HuH-7.5 (cell line): ENCODE measurements around the gene ZNF764.
"Not testable (repeated sequence)": the region's sequence is repeated elsewhere in the genome, so short reads cannot be mapped to it uniquely, and the experiment has no call there.

Experiments
- DNase-seq: peaks from one replicate; pipeline ENCODE4 v3.0.0; 2011; ENCODE audit warnings: low spot score

Gene ZNF764

GRCh38 chr16:30527635-30528178 lies 30.5 kb downstream of the ZNF764 start:
- no peak for DNase-seq

DNA sequence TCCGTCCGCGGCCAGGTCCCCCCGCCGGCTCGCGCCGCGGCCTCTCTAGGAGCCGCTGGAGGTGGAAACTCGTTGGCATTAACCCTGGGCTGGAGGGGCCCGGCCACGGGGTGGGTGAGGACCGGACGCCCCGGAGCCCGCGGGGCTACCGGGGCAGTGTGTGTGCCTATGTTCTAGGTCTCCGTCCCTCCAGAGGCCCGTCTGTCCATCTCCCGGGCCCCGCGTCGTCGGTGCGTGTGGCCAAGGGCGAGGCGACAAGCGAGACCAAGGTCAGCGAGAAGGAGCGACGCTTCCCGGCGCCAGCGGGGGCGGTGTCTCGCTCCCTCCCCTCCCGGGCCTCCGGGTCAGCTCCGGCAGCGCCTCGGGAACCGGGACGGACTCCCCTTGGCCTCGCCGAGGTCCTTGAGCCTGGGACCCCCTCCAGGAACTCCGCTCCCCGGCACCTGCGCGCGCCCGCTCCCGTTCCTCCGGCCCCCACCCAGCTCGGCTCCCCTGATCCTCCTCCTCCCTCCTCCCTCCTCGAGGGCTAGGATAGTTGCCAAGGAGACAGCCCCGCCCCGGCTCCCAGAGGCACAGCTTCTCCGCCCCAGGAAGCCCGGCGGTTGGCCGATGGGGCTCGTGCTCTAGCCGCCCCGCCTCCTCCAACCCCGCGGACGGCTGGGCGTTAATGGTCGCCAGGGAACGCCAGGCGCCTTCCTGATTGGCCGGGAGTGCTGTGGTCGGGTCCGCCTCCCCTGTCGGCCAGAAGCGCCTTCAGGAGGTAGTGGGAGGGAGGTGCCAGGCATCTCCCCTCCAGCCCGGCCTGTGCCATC lies 31.1 kb downstream of the ZNF764 start:
- peak; percentile 97 for DNase-seq

DNA sequence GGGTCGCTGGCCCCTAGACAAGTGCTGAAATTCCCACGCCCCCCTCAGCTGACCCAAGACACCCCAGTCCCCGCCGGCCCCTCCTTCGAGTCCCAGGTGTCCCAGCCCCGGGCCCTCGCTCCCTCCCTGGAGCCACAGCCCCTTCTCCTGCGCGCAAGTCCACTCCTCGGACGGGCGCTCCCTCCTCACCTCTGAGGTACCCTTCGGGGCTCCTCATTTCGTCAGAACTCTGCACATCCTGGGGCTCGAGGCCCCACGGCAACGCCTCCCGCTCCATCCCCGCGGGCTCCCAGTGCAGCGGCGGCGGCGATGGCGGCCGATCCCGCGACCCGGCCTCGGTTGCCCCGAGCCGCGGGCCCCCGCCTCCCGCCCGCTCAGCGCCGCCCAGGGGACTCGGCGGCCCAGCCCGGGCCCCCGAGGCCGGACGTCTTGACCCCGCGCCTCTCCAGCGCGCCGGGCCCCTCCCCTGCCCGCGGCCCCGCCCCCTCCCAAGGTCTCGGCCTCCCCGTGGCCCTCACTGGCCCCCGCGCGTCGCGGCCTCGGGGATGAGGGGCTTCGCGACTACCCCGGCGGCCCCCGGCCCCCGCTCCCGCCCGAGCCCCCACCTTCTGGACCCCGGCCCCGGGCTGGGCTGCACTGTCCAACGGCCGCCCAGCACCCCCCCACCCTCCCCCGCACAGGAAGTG lies 31.9 kb downstream of the ZNF764 start, which contains the start of gene ZNF768:
TSS of gene ZNF768 (minus strand) at position 430 of the 686 bp plus-strand sequence. CDS start at position 277, 153 bp downstream.
- DNase-seq, result peak; percentile 67

GRCh38 chr16:30525844-30526136 lies 32.4 kb downstream of the ZNF764 start:
- DNase-seq, result no peak

GRCh38 chr16:30524575-30525568 lies 33.3 kb downstream of the ZNF764 start:
- no peak for DNase-seq

DNA sequence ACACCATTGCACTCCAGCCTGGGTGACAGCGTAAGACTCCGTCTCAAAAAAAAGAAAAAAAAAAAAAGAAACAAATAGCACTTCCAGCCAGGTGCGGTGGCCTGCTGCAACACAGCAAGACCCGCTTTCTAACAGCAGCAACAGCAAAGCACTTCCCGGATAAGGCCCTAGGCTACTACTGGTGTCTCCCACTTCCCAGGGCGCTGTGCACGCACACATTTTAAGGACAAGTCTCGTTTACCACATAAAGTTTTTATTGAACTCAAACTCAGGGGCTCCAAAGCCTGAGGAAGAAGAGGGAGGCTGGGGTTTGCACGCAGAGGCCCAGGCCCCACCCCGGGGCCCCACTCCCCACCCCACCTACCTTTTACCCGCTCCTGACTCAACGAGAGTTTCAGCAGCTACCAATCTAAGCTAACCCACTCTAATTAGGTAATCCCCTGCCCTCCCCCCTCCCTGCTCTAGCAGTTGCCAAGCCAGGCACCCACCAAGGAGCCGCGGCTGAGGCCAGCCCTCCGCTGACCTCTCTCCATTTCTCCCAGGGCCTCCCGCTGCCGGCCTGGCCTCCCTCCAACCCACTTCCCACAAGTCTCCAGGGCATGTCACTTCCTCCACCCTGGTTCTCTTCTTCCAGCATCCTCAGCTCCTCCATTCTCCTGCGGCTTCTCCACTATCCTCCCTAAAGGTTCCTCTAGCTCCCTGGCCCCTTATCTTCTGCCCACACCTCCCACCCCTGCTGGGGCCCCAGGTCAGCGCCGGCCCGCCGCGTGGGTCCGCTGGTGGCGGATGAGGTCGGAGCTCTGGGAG lies 34.2 kb downstream of the ZNF764 start:
- no peak for DNase-seq

DNA sequence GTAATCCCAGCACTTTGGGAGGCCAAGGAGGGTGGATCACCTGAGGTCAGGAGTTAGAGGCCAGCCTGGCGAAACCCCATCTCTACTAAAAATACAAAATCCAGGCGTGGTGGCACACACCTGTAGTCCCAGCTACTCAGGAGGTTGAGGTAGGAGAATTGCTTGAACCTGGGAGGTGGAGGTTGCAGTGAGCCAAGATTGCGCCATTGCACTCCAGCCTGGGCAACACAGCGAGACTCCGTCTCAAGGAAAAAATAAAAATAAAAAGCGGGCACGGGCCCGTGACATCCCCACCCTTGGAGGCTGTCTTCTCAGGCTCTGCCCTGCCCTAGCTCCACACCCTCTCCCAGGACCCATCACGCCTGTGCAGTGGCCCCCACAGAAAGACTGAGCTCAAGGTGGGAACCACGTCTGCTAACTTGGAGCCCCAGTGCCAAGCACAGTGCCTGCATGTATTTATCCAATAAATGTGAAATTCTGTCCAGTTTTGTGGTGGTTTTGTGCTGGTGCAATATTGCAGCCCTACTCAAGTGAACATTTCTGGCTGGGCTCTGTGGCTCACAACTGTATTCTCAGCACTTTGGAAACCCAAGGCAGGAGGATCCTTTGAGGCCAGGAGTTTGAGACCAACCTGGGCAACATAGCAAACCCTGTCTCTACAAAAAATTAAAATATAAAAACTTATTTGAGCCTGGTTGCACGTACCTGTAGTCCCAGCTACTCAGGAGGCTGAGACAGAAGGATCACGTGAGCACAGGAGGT lies 35.3 kb downstream of the ZNF764 start:
- DNase-seq, result not testable (repeated sequence)

DNA sequence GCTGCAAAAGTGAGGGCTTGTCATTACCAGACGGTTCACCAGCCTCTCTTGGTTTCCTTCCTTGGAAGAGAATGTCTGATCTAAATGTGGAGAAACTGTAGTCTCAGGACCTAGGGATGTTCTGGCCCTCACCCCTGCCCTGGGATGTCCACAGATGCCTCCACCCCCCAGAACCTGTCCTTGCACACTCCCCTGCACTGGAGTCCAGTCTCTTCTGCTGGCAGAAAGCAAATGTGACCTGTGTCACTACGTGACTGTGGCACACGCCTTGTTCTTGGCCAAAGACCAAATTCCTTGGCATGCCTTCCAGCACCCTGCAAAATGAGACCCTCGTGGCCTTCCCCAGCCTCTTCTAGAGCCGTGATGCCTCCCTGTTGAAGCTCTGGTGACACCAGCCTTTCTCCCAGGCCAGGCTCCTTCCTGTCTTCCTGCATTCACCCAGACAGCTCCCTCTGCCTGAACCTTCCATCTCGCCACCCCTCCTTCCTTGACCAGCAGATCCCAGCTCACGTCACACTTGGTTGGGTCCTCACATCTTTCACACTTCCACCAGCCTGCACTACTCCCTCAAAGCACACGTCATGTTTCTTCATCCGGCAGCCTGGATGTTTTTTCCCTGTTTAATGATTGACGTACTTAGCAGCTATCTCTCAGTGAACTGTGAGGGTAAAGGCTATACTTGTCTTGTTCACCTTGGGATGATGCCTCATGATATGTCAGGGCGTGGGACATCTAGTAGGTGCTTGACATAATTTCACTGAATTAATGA lies 36.1 kb downstream of the ZNF764 start:
- peak; percentile 79 for DNase-seq

- no peak for DNase-seq
Observed at GRCh38 chr16:30521476-30521872, 36.7 kb downstream of the ZNF764 start.

- DNase-seq, result peak; percentile 0
Observed at GRCh38 chr16:30519120-30520049, 38.8 kb downstream of the ZNF764 start.

GRCh38 chr16:30518552-30518951 lies 39.6 kb downstream of the ZNF764 start:
- DNase-seq, result no peak

DNA sequence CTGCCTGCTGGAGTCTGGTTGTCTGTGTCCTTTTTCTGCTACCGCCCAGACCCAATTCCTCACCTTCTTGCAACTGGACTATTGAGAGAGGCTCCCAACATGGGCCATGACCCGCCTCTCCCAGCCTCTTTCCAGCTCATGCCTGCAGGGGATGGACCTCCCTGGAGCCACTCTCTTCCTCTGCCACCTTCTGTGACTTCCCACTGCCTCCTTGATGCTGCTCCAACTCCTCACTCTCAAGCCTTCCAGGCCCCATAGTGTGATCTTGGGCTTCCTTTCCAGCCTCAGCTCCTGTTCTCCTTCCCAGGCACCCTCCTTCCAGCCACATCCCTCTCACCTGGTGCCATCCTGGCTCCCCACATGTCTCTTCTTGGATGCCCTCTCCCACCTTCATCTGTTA lies 42.9 kb downstream of the ZNF764 start:
- DNase-seq, result no peak

GRCh38 chr16:30511509-30511908 lies 46.7 kb downstream of the ZNF764 start:
- no peak for DNase-seq

- DNase-seq, result no peak
Observed at GRCh38 chr16:30510376-30510938, 47.7 kb downstream of the ZNF764 start.

- DNase-seq, result no peak
Observed at GRCh38 chr16:30509081-30509765, 49.0 kb downstream of the ZNF764 start.
